Measurements from ENCODE around the gene ITPR1.
A peak's percentile ranks its signal among the peaks of the same experiment; 100 is the strongest.

ITPR1 gene

GRCh38 chr3:4741106-4741403 lies 247.9 kb downstream of the ITPR1 start:
- TF ChIP-seq EZH2 (IDR thresholded peaks at IDR 0.05) (no peak), POLR2AphosphoS5 (IDR thresholded peaks at IDR 0.05; ENCODE audit: borderline replicate concordance, low read depth, low read length) (no peak)
- H3K27ac ChIP-seq: no peak overlapping the region
- no peaks in the 10 kb centered on the region for H3K9me3 ChIP-seq (ENCODE audit: low read depth, low read length)
- H3K36me3 ChIP-seq (ENCODE audit: insufficient read depth, low read length): no peaks in the 10 kb centered on the region
- no peak overlapping the region for H3K9ac ChIP-seq (ENCODE audit: insufficient read length)
- DNase-seq (ENCODE audit: low read depth, low spot score): no peak
- peak overlapping the region; percentile 40 for H3K4me3 ChIP-seq

- H3K27ac ChIP-seq: no peak overlapping the region
These were observed 248.5 kb downstream of the ITPR1 start for GRCh38 chr3:4741404-4742307.

GRCh38 chr3:4742359-4742758 lies 249.2 kb downstream of the ITPR1 start:
- Histone ChIP-seq H3K4me3 (no peak overlapping the region), H3K9me3 (ENCODE audit: low read depth, low read length) (no peaks in the 10 kb centered on the region), H3K36me3 (ENCODE audit: insufficient read depth, low read length) (no peaks in the 10 kb centered on the region), H3K27ac (no peak overlapping the region), H3K9ac (ENCODE audit: insufficient read length) (no peak overlapping the region)
- DNase-seq (ENCODE audit: low read depth, low spot score): no peak
- TF ChIP-seq EZH2 (IDR thresholded peaks at IDR 0.05) (no peak), FOXP2 (optimal IDR thresholded peaks at IDR 0.05; ENCODE audit: control extremely low read depth, extremely low read length, insufficient read depth) (no peak), POLR2AphosphoS5 (IDR thresholded peaks at IDR 0.05; ENCODE audit: borderline replicate concordance, low read depth, low read length) (no peak)

More at GRCh38 chr3:4741404-4742307, 248.5 kb downstream of the ITPR1 start:
- DNase-seq (ENCODE audit: low read depth, low spot score): no peak
- Histone ChIP-seq H3K36me3 (ENCODE audit: insufficient read depth, low read length) (no peaks in the 10 kb centered on the region), H3K4me3 (peak overlapping the region; percentile 40; the same call in 1 of the 2 replicates), H3K9ac (ENCODE audit: insufficient read length) (no peak overlapping the region), H3K9me3 (ENCODE audit: low read depth, low read length) (no peaks in the 10 kb centered on the region)
- no peak for TF ChIP-seq FOXP2 (optimal IDR thresholded peaks at IDR 0.05; ENCODE audit: control extremely low read depth, extremely low read length, insufficient read depth)
- no peak for TF ChIP-seq EZH2 (IDR thresholded peaks at IDR 0.05)
- no peak for TF ChIP-seq POLR2AphosphoS5 (IDR thresholded peaks at IDR 0.05; ENCODE audit: borderline replicate concordance, low read depth, low read length)

GRCh38 chr3:4743371-4743770 lies 250.2 kb downstream of the ITPR1 start:
- TF ChIP-seq FOXP2 (optimal IDR thresholded peaks at IDR 0.05; ENCODE audit: control extremely low read depth, extremely low read length, insufficient read depth) (no peak), POLR2AphosphoS5 (IDR thresholded peaks at IDR 0.05; ENCODE audit: borderline replicate concordance, low read depth, low read length) (no peak), EZH2 (IDR thresholded peaks at IDR 0.05) (no peak)
- Histone ChIP-seq H3K9me3 (ENCODE audit: low read depth, low read length) (no peaks in the 10 kb centered on the region), H3K36me3 (ENCODE audit: insufficient read depth, low read length) (no peaks in the 10 kb centered on the region), H3K4me3 (no peak overlapping the region), H3K9ac (ENCODE audit: insufficient read length) (no peak overlapping the region), H3K27ac (no peak overlapping the region)
- no peak for DNase-seq (ENCODE audit: low read depth, low spot score)

GRCh38 chr3:4744405-4745234 lies 251.5 kb downstream of the ITPR1 start:
- no peak overlapping the region for H3K4me3 ChIP-seq
- H3K9ac ChIP-seq (ENCODE audit: insufficient read length): no peak overlapping the region
- no peak for DNase-seq (ENCODE audit: low read depth, low spot score)
- H3K9me3 ChIP-seq (ENCODE audit: low read depth, low read length): no peaks in the 10 kb centered on the region
- no peaks in the 10 kb centered on the region for H3K36me3 ChIP-seq (ENCODE audit: insufficient read depth, low read length)
- no peak for TF ChIP-seq POLR2AphosphoS5 (IDR thresholded peaks at IDR 0.05; ENCODE audit: borderline replicate concordance, low read depth, low read length)
- no peak for TF ChIP-seq EZH2 (IDR thresholded peaks at IDR 0.05)
- TF ChIP-seq FOXP2 (optimal IDR thresholded peaks at IDR 0.05; ENCODE audit: control extremely low read depth, extremely low read length, insufficient read depth): no peak
- no peak overlapping the region for H3K27ac ChIP-seq

GRCh38 chr3:4745235-4745610 lies 252.1 kb downstream of the ITPR1 start:
- DNase-seq (ENCODE audit: low read depth, low spot score): no peak
- Histone ChIP-seq H3K9me3 (ENCODE audit: low read depth, low read length) (no peaks in the 10 kb centered on the region), H3K27ac (no peak overlapping the region), H3K9ac (ENCODE audit: insufficient read length) (no peak overlapping the region), H3K36me3 (ENCODE audit: insufficient read depth, low read length) (no peaks in the 10 kb centered on the region), H3K4me3 (no peak overlapping the region)
- TF ChIP-seq POLR2AphosphoS5 (IDR thresholded peaks at IDR 0.05; ENCODE audit: borderline replicate concordance, low read depth, low read length) (no peak), FOXP2 (optimal IDR thresholded peaks at IDR 0.05; ENCODE audit: control extremely low read depth, extremely low read length, insufficient read depth) (no peak), EZH2 (IDR thresholded peaks at IDR 0.05) (no peak)

GRCh38 chr3:4746241-4746958 lies 253.3 kb downstream of the ITPR1 start:
- no peak for TF ChIP-seq POLR2AphosphoS5 (IDR thresholded peaks at IDR 0.05; ENCODE audit: borderline replicate concordance, low read depth, low read length)
- TF ChIP-seq EZH2 (IDR thresholded peaks at IDR 0.05): no peak
- no peak for TF ChIP-seq FOXP2 (optimal IDR thresholded peaks at IDR 0.05; ENCODE audit: control extremely low read depth, extremely low read length, insufficient read depth)
- DNase-seq (ENCODE audit: low read depth, low spot score): no peak

GRCh38 chr3:4748127-4748526 lies 255.0 kb downstream of the ITPR1 start:
- Histone ChIP-seq H3K27ac (no peak overlapping the region), H3K36me3 (ENCODE audit: insufficient read depth, low read length) (no peaks in the 10 kb centered on the region), H3K4me3 (no peak overlapping the region), H3K9ac (ENCODE audit: insufficient read length) (no peak overlapping the region), H3K9me3 (ENCODE audit: low read depth, low read length) (no peaks in the 10 kb centered on the region)
- no peak for TF ChIP-seq FOXP2 (optimal IDR thresholded peaks at IDR 0.05; ENCODE audit: control extremely low read depth, extremely low read length, insufficient read depth)
- TF ChIP-seq POLR2AphosphoS5 (IDR thresholded peaks at IDR 0.05; ENCODE audit: borderline replicate concordance, low read depth, low read length): no peak
- TF ChIP-seq EZH2 (IDR thresholded peaks at IDR 0.05): no peak
- DNase-seq (ENCODE audit: low read depth, low spot score): no peak

More at GRCh38 chr3:4746241-4746958, 253.3 kb downstream of the ITPR1 start:
- no peak overlapping the region for H3K27ac ChIP-seq
- H3K9me3 ChIP-seq (ENCODE audit: low read depth, low read length): no peaks in the 10 kb centered on the region
- H3K4me3 ChIP-seq: no peak overlapping the region
- H3K9ac ChIP-seq (ENCODE audit: insufficient read length): no peak overlapping the region
- no peaks in the 10 kb centered on the region for H3K36me3 ChIP-seq (ENCODE audit: insufficient read depth, low read length)

Measured in SK-N-MC (cell line).